Measurements from ENCODE around the gene UBFD1. TPM values are rescaled to one million over a fixed set of nuclear protein-coding genes. Genes with fewer than 3 reads are reported as not detected.

UBFD1 gene
- total and polyA plus RNA-seq, 7 donors: 44.8 to 147 (median 115) TPM

DNA sequence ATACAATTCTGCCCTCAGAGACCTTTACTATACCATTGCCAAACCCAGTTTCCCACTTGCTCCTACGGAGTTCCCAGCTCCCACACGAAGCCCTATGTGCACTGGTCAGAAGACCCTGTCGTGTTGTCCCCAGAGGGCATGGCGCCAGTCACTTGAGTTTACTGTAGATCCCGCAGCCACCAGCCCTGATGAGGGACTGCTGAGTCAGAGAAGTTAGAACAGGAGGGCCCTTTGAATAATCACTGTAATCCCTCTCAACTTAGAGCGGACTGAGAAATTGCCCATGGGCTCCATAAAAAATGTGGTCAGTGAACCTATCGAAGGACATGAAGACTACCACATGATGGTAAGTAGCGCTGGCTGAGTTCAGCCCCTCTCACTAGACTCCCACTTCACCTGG is 9.2 kb downstream of the UBFD1 start:
- no peaks in the 10 kb centered on the region for H3K27me3 ChIP-seq (ENCODE audit: insufficient read depth in 3 of 3, low read length in 2 of 3)
- H3K4me1 ChIP-seq: peaks cover 51% of the 10 kb centered on the region
- H3K4me3 ChIP-seq: no peak overlapping the region
- no peak for DNase-seq
- peak overlapping the region; percentile 76 for H3K27ac ChIP-seq
- H3K36me3 ChIP-seq (ENCODE audit: insufficient read depth in 1 of 2, low read depth in 1 of 2): peaks cover 21 to 98% of the 10 kb centered on the region in 2 donors
- TF ChIP-seq, protein P1, sequence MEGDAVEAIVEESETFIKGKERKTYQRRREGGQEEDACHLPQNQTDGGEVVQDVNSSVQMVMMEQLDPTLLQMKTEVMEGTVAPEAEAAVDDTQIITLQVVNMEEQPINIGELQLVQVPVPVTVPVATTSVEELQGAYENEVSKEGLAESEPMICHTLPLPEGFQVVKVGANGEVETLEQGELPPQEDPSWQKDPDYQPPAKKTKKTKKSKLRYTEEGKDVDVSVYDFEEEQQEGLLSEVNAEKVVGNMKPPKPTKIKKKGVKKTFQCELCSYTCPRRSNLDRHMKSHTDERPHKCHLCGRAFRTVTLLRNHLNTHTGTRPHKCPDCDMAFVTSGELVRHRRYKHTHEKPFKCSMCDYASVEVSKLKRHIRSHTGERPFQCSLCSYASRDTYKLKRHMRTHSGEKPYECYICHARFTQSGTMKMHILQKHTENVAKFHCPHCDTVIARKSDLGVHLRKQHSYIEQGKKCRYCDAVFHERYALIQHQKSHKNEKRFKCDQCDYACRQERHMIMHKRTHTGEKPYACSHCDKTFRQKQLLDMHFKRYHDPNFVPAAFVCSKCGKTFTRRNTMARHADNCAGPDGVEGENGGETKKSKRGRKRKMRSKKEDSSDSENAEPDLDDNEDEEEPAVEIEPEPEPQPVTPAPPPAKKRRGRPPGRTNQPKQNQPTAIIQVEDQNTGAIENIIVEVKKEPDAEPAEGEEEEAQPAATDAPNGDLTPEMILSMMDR (IDR thresholded peaks at IDR 0.05): no peak
- intact Hi-C loops (cut with DNase I): no loop called here
- H3K9me3 ChIP-seq: no peaks in the 10 kb centered on the region
- no peak for ATAC-seq
- WGBS, 3 donors: 93 to 95% (median 94%) methylated on average over 8 of the region's 8 CpGs

- Histone ChIP-seq H3K36me3 (ENCODE audit: insufficient read depth in 1 of 2, low read depth in 1 of 2) (peaks cover 15 to 97% of the 10 kb centered on the region in 2 donors), H3K9me3 (no peaks in the 10 kb centered on the region), H3K4me1 (peaks cover 42% of the 10 kb centered on the region), H3K27ac (peak overlapping the region; percentile 76), H3K4me3 (no peak overlapping the region), H3K27me3 (ENCODE audit: insufficient read depth in 3 of 3, low read length in 2 of 3) (no peaks in the 10 kb centered on the region)
- TF ChIP-seq, protein P1 (IDR thresholded peaks at IDR 0.05): no peak
- 75 to 82% (median 79%) methylated on average over 3 of the region's 3 CpGs for WGBS, 3 donors
- intact Hi-C loops (cut with DNase I): no loop called here
- no peak for DNase-seq
- ATAC-seq: no peak
These were observed 10.1 kb downstream of the UBFD1 start for GRCh38 chr16:23567602-23568001.

DNA sequence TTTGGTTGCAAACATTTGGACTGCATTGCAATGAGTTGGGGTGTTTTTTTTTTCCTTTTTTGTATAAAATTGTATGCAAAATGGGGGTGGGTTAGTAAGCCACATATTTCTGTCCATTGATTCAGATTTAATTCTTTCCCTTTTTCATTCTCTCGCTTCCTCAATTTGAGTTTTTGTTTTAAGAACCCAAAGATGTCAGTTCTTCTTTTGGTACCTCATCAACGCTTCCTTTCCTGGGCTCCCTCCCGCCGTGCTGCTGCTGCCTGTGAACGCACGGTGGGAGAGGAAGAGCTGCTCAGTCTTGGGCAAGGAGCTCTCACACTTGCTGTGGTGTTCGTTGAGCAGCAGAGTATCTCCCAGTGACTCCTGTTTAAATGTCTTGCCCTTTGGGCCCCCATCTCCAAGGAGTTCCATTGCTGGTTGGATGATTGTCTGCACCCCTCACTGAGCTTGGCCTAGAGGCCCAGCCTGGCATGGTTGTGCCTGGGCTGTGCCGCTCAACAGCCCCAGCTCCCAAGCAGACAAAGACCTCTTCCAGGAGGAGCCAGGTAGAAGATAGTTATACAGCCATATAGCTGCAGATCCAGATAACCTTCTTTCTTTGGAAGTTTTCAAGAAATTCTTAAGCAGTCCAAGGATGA is 13.6 kb downstream of the UBFD1 start:
- no peak for ATAC-seq
- intact Hi-C loops (cut with DNase I): no loop called here
- 84 to 90% (median 88%) methylated on average over 8 of the region's 8 CpGs for WGBS, 3 donors

DNA sequence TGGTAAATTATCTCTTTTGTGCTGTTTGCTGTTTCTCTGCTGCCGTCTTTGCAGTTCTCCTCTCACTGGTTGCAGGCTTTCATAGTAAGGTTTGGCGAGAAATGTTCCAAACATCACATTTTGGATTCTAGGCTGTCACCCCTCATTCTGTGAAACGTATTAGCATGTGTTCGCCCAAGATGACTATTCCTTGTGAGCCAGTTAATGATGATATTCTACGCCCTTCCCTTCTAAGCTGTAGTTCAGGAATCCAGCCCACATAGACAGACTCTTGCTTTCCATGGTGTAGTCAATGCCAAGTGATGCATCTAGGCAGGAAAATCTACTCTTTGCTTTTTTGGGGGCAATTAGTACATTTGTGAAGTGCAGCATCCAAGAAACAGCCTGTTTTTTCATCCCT is 14.4 kb downstream of the UBFD1 start:
- Histone ChIP-seq H3K27ac (peak overlapping the region; percentile 67), H3K4me1 (peaks cover 16% of the 10 kb centered on the region), H3K9me3 (no peaks in the 10 kb centered on the region), H3K4me3 (no peak overlapping the region), H3K27me3 (ENCODE audit: insufficient read depth in 3 of 3, low read length in 2 of 3) (no peaks in the 10 kb centered on the region), H3K36me3 (ENCODE audit: insufficient read depth in 1 of 2, low read depth in 1 of 2) (peaks cover 13 to 99% of the 10 kb centered on the region in 2 donors)
- DNase-seq: no peak
- intact Hi-C loops (cut with DNase I): no loop called here
- TF ChIP-seq, protein P1 (IDR thresholded peaks at IDR 0.05): no peak
- ATAC-seq: no peak
- 88 to 96% (median 91%) methylated on average over 5 of the region's 5 CpGs for WGBS, 3 donors

More for the DNA sequence above, 13.6 kb downstream of the UBFD1 start:
- peaks cover 13 to 99% of the 10 kb centered on the region in 2 donors for H3K36me3 ChIP-seq (ENCODE audit: insufficient read depth in 1 of 2, low read depth in 1 of 2)
- no peaks in the 10 kb centered on the region for H3K27me3 ChIP-seq (ENCODE audit: insufficient read depth in 3 of 3, low read length in 2 of 3)
- no peak overlapping the region for H3K27ac ChIP-seq
- peaks cover 23% of the 10 kb centered on the region for H3K4me1 ChIP-seq
- H3K4me3 ChIP-seq: no peak overlapping the region
- TF ChIP-seq, protein P1 (IDR thresholded peaks at IDR 0.05): no peak
- no peak for DNase-seq
- no peaks in the 10 kb centered on the region for H3K9me3 ChIP-seq

GRCh38 chr16:23572394-23572793 is 14.9 kb downstream of the UBFD1 start:
- H3K27ac ChIP-seq: peak overlapping the region; percentile 67
- peaks cover 15% of the 10 kb centered on the region for H3K4me1 ChIP-seq
- H3K27me3 ChIP-seq (ENCODE audit: insufficient read depth in 3 of 3, low read length in 2 of 3): no peaks in the 10 kb centered on the region
- peaks cover 13 to 99% of the 10 kb centered on the region in 2 donors for H3K36me3 ChIP-seq (ENCODE audit: insufficient read depth in 1 of 2, low read depth in 1 of 2)
- H3K9me3 ChIP-seq: no peaks in the 10 kb centered on the region
- ATAC-seq: peak; percentile 78 to 94 (median 86)
- peak; percentile 64 to 80 for DNase-seq
- WGBS, 3 donors: 43 to 75% (median 43%) methylated on average over 9 of the region's 9 CpGs
- intact Hi-C loops (cut with DNase I): no loop called here
- TF ChIP-seq, protein P1 (IDR thresholded peaks at IDR 0.05): no peak
- no peak overlapping the region for H3K4me3 ChIP-seq

Data from psoas muscle (tissue), 8 donors.